GM12865 (cell line): Measurements from ENCODE around the gene NOS1.

Experiments used
- DNase-seq: peaks from one replicate; pipeline ENCODE4 v3.0.0; 2010; ENCODE audit warnings: low read depth
- H3K4me3 ChIP-seq: 2 replicates; pipeline ENCODE4 v1.5.1; 2011; ENCODE audit warnings: mild to moderate bottlenecking, low read depth, low read length, control low read depth
- CTCF ChIP-seq: IDR thresholded peaks from 2 replicates; pipeline ENCODE4 v1.5.1; 2011; ENCODE audit warnings: low read length, control low read depth, low read depth, inconsistent platforms; ENCODE audit not compliant: insufficient read depth; ENCODE audit errors: missing control alignments

NOS1 gene

GRCh38 chr12:117255386-117255785 is 106.0 kb downstream of the NOS1 start:
- no peak overlapping the region for H3K4me3 ChIP-seq
- DNase-seq = no peak
- no peak for TF ChIP-seq CTCF

GRCh38 chr12:117243488-117243887 is 117.9 kb downstream of the NOS1 start:
- no peak for TF ChIP-seq CTCF
- no peak for DNase-seq
- no peak overlapping the region for H3K4me3 ChIP-seq

GRCh38 chr12:117241697-117242096 is 119.7 kb downstream of the NOS1 start:
- TF ChIP-seq CTCF = no peak
- no peak for DNase-seq
- no peak overlapping the region for H3K4me3 ChIP-seq

- H3K4me3 ChIP-seq = no peak overlapping the region
- TF ChIP-seq CTCF = no peak
- no peak for DNase-seq
These were observed 121.2 kb downstream of the NOS1 start for GRCh38 chr12:117240081-117240755.

GRCh38 chr12:117236456-117237001 is 124.9 kb downstream of the NOS1 start:
- peak; percentile 80 for DNase-seq
- H3K4me3 ChIP-seq = no peak overlapping the region

GRCh38 chr12:117235261-117235660 is 126.2 kb downstream of the NOS1 start:
- no peak for TF ChIP-seq CTCF
- no peak for DNase-seq

More at GRCh38 chr12:117236456-117237001, 124.9 kb downstream of the NOS1 start:
- TF ChIP-seq CTCF = peak; percentile 82

GRCh38 chr12:117234441-117234840 is 127.0 kb downstream of the NOS1 start:
- H3K4me3 ChIP-seq = no peak overlapping the region
- no peak for TF ChIP-seq CTCF
- no peak for DNase-seq

More at GRCh38 chr12:117235261-117235660, 126.2 kb downstream of the NOS1 start:
- no peak overlapping the region for H3K4me3 ChIP-seq
